GM21619 (cell line): ENCODE results near the gene BLACAT1.
"Not testable (repeated sequence)": the region's sequence is repeated elsewhere in the genome, so short reads cannot be mapped to it uniquely, and the experiment has no call there.

Experiments used
- ATAC-seq: cut with Tn5 transposase; IDR thresholded peaks from one replicate; pipeline ENCODE4 v1.9.1; 2021; ENCODE audit not compliant: unreplicated experiment

BLACAT1 gene

DNA sequence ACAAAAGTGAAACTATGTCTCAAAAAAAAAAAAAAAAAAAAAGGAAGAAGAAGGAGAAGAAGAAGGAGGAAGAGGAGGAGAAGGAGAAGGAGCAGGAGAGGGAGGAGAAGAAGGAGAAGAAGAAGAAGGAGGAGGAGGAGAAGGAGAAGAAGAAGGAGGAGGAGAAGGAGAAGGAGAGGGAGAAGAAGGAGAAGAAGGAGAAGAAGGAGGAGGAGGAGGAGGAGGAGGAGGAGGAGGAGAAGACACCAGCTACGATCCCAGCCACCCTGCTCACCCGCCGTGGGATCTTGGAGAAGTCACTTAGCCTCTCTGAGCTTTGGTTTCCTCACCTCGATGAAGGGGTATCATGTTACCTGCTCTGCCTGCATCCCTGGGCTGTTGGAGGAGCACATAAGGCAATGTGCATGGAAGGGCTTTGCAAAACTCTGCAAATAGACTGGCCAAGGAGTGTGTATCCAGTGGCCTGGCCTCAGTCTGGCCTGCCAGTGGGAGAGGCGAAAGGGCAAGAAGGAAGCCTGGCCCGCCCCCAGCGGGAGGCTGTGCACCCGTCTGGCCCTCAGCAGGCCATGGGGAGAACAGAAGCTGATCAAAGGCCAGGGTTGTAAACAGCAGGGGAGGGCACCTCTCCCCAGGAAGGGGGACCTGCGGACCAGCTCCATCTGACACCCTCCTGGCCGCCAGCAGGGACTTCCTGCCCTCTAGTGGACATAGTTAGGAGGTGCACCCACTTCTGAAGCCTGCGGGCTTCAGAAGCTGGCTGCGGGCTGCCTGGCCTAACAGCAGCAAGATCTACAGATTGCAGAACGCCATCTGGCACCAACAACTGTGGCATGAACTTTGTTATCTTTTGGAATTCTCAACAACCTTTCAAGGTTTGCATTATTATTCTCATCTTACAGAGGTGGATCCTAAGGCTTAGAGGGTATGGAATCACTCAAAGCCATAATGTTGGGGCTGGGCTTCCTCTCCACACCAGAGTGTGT, 29.4 kb upstream of the BLACAT1 start:
- peak; percentile 64 for ATAC-seq

DNA sequence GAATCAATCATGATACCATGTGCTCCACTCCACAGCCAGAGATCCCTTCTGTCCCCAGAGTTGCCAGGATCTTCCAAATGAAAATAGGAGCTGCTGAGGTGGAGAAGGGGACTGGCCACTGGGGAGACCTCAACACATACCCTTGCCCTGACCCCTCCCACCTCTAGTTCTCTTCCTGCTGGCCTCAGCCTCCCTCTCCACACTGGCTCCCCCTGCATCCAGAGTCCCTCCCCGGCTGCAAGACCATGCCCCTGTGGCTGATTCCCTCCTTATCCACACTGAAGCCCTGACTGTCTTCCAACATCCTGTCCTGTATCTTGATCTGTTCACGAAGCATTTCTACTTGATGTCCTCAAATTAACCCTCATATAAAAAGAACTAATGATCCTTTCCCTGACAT, 27.5 kb upstream of the BLACAT1 start:
- ATAC-seq = no peak

DNA sequence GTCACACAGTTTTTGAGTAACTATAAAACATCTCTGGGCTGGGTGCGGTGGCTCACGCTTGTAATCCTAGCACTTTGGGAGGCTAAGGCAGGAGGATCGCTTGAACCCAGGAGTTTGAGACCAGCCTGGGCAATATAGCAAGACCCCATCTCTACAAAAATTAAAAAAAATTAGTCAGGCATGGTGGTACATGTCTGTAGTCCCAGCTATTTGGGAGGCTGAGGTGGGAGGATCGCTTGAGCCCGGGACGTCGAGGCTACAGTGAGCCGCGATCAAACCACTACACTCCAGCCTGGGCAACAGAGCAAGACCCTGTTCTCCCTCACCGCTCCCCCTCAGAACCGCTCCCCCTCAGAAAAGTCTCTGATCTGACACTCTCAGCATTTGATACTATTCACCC, 26.7 kb upstream of the BLACAT1 start:
- not testable (repeated sequence) for ATAC-seq

DNA sequence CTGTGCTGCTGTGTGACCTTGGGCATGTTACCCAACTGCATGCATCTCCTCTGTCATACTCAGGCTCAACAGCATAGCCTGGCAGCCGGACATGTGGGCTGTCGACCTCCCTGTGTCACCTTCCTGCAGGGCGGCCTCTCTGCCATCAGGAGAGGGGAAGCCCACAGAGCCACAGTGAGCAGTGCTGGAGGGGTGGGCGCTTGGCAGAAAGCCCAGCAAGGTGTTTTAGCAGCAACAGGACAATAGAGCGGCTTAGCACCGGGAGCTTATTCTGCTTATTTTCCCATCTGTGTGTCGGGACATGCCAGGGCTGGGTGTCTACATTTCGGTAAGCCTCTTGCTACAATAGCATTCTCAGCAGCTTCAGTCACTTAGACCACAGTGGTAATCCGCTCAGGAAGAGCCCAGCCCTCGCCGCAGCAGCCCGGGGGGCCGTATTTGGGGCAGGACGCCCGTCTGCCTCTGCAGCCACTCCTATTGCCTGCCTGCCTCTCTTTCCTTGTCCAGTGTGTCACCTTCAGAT, 25.8 kb upstream of the BLACAT1 start:
- ATAC-seq = no peak

DNA sequence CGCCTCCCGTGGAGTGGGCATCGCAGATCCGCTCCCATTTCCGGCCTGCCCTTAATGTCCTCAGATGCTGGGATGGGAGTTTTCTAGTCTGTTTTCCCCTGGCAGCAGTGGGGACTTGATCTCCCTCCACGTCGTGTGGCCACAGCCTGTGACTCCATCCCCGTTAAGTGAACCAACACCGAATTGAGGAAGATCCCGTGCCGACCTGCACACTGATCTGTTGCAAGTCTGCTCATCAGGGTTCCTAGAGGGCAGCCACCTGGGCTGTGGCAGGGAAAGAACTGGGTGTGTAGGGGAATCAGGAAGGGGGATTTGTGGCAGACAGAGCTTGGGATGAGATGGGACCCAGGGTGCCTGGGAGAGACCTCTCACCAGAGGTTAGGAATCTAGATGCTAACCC, 25.4 kb upstream of the BLACAT1 start:
- no peak for ATAC-seq

DNA sequence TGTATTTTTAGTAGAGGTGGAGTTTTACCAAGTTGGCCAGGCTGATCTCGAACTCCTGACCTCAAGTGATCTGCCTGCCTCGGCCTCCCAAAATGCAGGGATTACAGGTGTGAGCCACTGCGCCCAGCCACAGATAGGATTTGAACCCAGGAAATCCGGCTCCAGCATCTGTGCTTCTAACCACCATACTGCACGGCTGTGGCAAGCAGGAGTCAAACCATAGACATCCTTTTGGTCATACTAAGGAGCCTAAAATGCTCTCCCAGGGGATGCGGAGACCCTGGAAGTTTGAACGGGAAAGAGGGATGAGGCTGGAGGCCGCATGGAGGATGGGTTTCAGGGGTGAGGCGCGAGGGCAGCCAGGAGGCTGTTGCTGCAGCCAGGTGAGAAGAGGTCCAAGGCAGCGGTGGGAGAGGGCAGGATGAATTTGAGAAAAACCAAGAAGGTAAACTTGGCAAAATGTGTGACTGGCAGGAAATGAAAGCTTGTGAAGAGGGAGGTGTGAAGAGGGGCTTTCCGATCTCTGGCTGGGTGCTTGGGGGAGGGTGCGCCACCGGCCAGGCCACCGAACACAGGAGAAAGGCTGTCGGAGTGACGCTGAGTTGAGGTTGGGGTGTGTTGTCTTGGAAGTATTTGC, 24.6 kb upstream of the BLACAT1 start:
- ATAC-seq = no peak

DNA sequence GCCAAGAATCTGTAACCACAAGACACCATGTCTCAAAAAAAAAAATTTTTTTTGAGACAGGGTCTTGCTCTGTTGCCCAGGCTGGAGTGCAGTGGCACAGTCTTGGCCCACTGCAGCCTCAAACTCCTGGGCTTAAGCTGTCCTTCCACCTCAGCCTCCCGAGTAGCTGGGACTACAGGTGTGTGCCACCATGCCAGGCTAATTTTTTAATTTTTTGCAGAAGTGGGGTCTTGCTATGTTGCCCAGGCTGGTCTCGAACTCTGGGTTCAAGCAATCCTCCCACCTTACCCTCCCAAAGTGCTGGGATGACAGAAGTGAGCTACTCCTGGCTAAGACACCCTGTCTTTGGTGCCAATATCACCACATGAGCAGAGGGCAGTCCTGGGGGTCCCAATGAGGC, 23.1 kb upstream of the BLACAT1 start:
- ATAC-seq = not testable (repeated sequence)

DNA sequence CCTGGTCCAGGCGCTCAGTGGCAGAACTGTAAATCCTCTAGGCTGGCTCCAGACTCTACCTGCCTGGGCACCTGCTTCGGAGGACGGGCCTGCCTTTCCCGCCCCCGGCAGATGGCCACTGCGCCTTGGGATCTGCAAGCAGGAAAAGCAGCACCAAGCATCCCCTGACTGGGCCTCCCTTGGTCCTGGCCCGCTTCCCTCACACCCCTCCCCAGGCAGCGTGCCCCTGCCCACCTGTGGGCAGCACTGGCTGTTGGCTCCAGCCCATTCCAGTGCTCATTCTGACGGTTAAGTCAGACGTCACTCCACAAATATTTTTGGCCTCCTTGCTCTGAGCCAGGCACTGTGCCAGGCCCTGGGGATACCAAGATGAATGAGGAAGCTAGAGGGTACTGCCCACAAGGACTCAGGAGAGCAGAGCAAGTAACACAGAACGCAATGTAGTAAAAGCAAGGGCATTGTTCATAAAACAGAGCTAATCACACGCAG, 22.0 kb upstream of the BLACAT1 start:
- no peak for ATAC-seq

DNA sequence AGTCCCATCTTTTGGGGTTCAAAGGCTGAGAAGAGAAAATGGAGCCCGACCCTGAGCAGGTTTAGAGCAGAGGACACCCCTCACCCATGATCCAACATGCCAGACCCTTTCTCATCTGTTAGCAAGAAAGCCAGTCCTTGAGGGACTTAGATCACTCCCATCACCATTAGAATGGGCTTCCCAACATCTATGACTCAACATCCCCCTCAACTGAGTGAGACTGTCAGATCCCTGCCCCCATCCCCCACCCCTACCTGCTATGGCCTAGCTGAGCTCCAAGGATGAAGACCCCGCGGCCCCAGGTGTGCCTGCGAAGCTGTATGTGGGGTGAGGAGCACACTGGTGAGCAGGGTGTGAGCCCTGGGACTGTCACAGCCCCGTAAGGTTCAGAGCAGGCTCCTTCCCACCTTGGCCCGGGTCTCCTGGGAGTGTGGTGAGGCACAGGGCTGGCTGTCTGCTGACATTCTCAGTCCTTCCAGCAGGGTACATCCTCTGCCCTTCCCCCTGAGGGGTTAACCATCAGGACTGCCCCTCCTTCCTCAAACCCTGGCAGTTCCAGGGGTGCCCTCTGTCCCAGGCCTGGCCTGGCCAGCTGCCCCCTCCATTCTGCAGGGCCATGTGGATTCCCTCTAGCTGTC, 21.4 kb upstream of the BLACAT1 start:
- ATAC-seq = no peak

DNA sequence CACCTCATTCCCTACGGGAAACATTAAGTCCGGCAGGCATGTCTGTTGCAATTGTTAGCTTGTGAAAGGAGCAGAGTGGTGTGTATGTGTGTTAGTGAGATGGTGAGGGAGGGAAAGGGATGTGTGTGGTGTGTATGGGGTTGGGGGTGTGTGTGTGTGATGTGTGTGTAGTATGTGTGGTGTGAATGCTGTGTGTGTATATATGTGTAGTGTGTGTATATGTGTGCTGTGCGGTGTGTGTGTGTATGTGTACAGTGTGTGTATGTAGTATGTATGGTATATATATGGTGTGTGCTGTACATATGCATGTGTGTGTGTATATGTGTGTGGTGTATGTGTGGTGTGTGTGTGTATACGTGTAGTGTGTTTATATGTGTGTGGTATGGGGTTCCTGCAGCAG, 20.8 kb upstream of the BLACAT1 start:
- no peak for ATAC-seq

DNA sequence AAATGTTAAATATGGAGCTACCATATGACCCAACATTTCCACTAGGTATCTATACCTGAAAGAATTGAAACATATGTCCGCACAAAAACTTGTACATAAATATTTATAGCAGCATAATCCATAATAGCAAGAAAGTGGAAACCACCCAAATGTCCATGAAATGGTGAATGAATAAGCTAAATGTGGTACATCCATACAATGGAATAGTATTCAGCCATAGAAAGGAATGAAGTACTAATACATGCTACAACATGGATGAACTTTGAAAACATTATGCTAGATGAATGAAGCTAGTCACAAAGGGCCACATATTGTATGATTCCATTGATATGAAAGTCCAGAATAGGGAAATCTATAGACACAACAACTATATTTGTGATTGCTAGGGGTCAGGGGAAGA, 20.0 kb upstream of the BLACAT1 start:
- no peak for ATAC-seq

DNA sequence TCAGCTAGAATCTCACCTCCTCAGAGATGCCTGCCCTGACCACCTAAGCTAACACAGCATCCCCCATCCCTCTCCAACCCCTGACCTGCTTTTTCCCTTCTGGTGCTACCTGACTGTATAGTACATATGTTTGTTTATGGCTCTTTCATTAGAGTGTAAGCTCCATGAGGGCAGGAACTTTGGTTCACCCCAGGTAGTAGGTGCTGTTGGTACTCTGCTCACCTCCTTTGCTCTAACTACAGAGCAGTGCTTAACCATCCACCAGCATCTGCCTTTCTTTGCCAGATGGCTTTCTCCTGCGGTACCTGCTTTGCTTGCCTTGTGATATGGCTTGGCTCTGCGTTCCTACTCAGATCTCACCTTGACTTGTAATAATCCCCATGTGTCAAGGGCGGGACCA, 18.7 kb upstream of the BLACAT1 start:
- ATAC-seq = no peak

DNA sequence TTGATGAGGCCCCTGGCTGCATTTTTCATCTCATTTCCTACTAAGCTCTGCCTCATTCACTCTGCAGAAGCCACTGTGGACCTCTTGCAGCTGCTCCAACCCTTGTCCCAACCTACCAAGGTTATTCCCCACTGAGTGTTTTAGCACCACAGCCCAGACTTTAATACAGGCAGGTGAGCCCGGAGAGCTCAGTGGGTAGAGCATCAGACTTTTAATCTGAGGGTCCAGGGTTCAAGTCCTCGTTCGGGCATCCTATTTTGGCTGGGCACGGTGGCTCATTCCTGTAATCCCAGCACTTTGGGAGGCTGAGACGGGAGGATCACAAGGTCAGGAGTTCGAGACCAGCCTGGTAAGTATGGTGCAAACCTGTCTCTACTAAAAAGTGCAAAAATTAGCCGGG, 18.1 kb upstream of the BLACAT1 start:
- ATAC-seq = no peak

DNA sequence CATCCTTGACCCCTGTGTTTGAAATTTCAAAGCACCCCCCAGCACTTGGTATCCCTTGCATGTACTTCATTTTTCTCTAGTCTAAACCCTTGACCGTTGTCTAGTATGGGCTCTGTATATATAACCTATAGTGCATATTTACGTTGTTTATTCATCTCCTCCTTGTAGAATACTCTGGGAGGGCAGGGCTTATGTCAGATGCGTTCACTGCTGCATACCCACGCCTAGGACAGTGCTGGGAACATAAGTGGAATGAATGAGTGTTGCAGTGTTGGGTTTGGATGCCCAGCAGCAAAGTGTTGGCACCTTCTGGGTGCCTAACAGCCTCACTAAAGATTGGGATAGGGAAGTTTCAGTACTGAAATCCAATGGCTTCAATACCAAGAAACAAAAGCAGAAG, 17.6 kb upstream of the BLACAT1 start:
- ATAC-seq = no peak

DNA sequence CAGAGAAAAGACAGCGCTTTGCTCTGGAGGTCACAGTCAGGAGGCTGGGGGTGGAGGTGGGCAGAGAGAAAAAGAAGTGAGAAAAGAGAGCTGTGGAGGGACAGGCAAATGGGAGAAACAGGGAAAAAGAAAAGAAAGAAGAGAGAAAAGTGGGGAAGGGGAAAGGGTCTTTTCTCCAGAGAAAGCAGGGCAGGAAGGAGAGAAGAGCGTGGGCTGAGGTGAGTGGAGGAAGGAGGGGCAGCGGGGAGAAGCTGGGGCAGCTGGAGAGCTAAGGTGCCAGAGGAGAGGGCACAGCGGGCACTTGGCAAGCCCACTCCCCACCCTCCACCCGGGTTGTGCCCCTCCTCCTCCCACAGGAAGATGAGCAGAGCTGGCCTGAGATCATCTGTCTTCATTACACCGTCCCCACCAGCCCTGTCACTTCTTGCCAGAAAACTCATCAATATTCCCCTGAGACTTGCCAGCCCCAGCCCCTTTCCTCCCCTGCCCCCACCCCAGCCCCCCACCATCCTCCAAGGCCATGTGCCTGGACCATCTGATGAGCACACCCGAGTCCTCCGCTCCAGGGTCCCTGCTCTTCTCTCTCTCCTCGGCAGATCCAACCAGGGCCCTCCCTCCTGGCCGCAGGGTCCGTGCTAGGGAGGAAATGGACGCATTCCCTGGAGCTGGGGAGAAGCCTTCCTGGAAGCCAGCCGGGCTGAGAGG, 17.0 kb upstream of the BLACAT1 start:
- ATAC-seq = no peak

DNA sequence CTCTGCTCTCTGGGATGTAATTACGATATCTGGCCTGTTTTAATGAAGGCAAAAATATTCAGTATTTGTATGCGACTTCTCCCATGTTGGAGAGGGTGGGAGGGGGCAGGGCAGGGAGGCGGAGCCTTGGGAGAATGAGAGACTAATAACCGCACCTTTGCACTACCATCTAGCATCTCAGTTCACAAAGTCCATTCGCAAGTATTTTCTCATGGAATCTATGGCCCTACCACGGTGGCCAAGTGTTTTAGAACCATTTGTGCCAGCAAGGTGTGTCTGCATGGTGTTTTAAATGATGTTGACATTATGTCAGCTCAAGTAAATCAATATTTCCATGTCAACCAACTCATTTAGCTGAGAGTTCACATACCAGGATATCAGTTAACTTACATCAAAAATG, 14.3 kb upstream of the BLACAT1 start:
- no peak for ATAC-seq

DNA sequence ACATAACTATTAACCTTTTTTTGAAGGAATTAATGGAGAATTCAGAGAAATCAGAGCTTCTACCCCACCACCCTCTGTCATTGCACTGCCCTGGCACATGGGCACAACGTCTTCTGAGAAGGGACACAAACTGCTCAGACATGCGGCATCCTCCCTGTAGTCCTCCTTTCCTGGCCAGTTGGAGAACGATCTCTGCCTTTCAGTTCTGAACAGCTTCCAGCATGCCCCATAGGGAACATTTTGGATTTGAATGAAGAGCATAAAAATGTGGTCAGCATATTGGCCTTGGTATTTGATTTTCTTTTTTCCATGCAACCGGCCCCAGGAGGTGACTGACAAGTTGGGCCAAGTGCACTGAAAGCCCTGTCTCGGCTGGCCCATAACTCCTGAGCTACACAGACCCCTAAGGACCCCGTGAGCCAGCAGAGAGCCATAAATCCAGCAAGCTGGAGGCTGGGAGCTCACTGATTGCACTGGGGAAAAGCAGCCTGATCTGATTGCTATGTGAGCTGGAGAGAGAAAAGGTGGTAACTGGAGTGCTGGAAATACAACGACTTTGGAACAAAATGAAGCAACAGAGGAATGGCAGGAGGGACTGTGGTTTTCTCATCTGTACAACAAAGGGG, 10.9 kb upstream of the BLACAT1 start:
- ATAC-seq = no peak

DNA sequence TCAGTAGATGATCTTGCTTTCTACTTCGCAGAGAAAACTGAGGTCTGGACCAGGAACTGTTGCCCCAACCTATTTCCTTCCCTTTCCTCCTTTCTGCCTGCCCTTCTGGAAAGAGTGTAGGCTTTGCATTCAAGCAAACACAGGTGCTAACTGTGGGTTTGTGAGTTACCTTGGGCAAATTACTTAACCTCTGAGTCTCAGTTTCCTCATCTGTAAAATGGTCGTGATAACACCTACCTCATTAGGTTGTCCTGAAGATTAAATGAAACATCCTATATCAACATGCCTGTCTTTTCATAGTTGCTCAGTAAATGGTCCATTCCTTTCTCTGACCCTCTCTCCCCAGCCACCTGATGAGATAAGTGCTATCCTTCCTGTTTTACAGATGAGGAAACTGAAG, 9.5 kb upstream of the BLACAT1 start:
- ATAC-seq = no peak

DNA sequence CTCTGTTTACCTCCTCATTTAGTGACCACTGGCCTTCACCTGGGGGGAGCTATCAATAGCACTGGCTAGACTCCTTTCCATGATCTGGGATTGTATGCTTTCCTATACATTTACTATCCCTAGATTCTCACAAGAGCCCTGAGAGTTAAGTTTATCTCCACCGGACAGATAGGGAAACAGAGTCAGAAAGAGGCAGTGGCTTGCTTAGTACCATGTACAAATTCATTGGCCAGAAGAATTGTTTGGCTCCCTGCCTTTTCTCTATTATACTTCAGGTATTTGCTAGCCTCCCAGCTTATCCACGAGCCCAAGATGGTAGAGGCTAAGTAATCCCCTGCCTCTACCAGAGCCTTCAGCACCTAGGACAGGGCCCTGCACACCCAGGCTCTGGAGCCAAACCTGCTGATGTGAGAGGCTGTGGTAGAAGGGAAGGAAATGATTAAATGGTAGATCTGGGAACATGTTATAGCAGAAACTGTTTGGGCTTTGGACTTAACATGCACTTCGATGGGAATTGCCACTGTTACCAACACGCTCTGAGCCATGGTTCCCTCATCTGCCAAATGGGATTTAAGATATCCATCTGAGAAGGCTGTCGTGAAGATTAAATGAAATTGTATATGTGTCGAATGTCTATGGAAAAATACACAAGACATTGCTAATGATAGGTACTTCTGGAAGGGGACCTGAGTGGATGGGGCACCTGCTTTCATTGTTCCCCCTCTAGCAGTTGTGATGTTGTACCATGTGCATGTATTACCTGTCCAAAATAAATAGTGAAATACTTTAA, 3.1 kb upstream of the BLACAT1 start:
- no peak for ATAC-seq
